Nephron progenitor cell (in vitro differentiated cells): ENCODE results near the gene ASAP3.
A peak's percentile ranks its signal among the peaks of the same experiment; 100 is the strongest.

ENCODE experiments used
- DNase-seq: peaks from one replicate; pipeline ENCODE4 v3.0.0; 2021
- H3K27ac Mint-ChIP-seq: 2 replicates; pipeline ENCODE4 v1.8.0; 2021; ENCODE audit warnings: mild to moderate bottlenecking, moderate library complexity, mixed read lengths
- H3K27me3 Mint-ChIP-seq: 2 replicates; pipeline ENCODE4 v1.8.0; 2021; ENCODE audit warnings: mild to moderate bottlenecking, low read depth, mixed read lengths; ENCODE audit not compliant: poor library complexity
- H3K36me3 Mint-ChIP-seq: 2 replicates; pipeline ENCODE4 v1.8.0; 2021; ENCODE audit warnings: low read depth, mixed read lengths
- H3K4me1 Mint-ChIP-seq: 2 replicates; pipeline ENCODE4 v1.8.0; 2021; ENCODE audit warnings: mixed read lengths
- H3K4me3 Mint-ChIP-seq: 2 replicates; pipeline ENCODE4 v1.8.0; 2021; ENCODE audit warnings: mild to moderate bottlenecking, moderate library complexity, mixed read lengths
- H3K9me3 Mint-ChIP-seq: 2 replicates; pipeline ENCODE4 v1.8.0; 2021; ENCODE audit warnings: mild to moderate bottlenecking, moderate library complexity, mixed read lengths
- CTCF ChIP-seq: fragments of 200-600 bp; sonication (generic); IDR thresholded peaks from 2 replicates; pipeline ENCODE4 v1.5.0; 2021; ENCODE audit warnings: antibody characterized with exemption

Gene ASAP3

GRCh38 chr1:23461050-23461449, 22.9 kb downstream of the ASAP3 start:
- no peak overlapping the region for H3K27ac Mint-ChIP-seq
- peaks cover 19% of the 10 kb centered on the region for H3K36me3 Mint-ChIP-seq
- TF ChIP-seq CTCF = no peak
- no peaks in the 10 kb centered on the region for H3K9me3 Mint-ChIP-seq
- no peak overlapping the region for H3K4me3 Mint-ChIP-seq
- peaks cover 3% of the 10 kb centered on the region for H3K27me3 Mint-ChIP-seq
- no peak for DNase-seq
- peaks cover 4% of the 10 kb centered on the region for H3K4me1 Mint-ChIP-seq

- H3K9me3 Mint-ChIP-seq = no peaks in the 10 kb centered on the region
- no peak overlapping the region for H3K4me3 Mint-ChIP-seq
- peaks cover 19% of the 10 kb centered on the region for H3K36me3 Mint-ChIP-seq
- no peak for TF ChIP-seq CTCF
- no peak for DNase-seq
- H3K4me1 Mint-ChIP-seq = no peaks in the 10 kb centered on the region
- peaks cover 1% of the 10 kb centered on the region for H3K27me3 Mint-ChIP-seq
- H3K27ac Mint-ChIP-seq = no peak overlapping the region
Observed at GRCh38 chr1:23460519-23460918, 23.5 kb downstream of the ASAP3 start.

- Mint-ChIP-seq H3K4me1 (no peaks in the 10 kb centered on the region), H3K27ac (no peak overlapping the region), H3K9me3 (no peaks in the 10 kb centered on the region), H3K27me3 (no peaks in the 10 kb centered on the region), H3K36me3 (peaks cover 27% of the 10 kb centered on the region), H3K4me3 (no peak overlapping the region)
- no peak for DNase-seq
- no peak for TF ChIP-seq CTCF
Observed at GRCh38 chr1:23459338-23459757, 24.6 kb downstream of the ASAP3 start.

- no peak for DNase-seq
- no peak overlapping the region for H3K27ac Mint-ChIP-seq
- peaks cover 21% of the 10 kb centered on the region for H3K36me3 Mint-ChIP-seq
Observed at GRCh38 chr1:23456226-23456625, 27.8 kb downstream of the ASAP3 start.

GRCh38 chr1:23453455-23454000, 30.5 kb downstream of the ASAP3 start:
- no peak overlapping the region for H3K27ac Mint-ChIP-seq
- H3K27me3 Mint-ChIP-seq = no peaks in the 10 kb centered on the region
- no peak for DNase-seq
- H3K9me3 Mint-ChIP-seq = no peaks in the 10 kb centered on the region
- H3K4me3 Mint-ChIP-seq = no peak overlapping the region
- H3K36me3 Mint-ChIP-seq = peaks cover 21% of the 10 kb centered on the region
- no peak for TF ChIP-seq CTCF
- H3K4me1 Mint-ChIP-seq = peaks cover 25% of the 10 kb centered on the region

More at GRCh38 chr1:23456226-23456625, 27.8 kb downstream of the ASAP3 start:
- no peaks in the 10 kb centered on the region for H3K9me3 Mint-ChIP-seq
- no peaks in the 10 kb centered on the region for H3K27me3 Mint-ChIP-seq
- TF ChIP-seq CTCF = no peak
- H3K4me3 Mint-ChIP-seq = no peak overlapping the region
- peaks cover 19% of the 10 kb centered on the region for H3K4me1 Mint-ChIP-seq

GRCh38 chr1:23452011-23452411, 32.0 kb downstream of the ASAP3 start:
- Mint-ChIP-seq H3K4me3 (no peak overlapping the region), H3K36me3 (peaks cover 16% of the 10 kb centered on the region), H3K4me1 (peaks cover 25% of the 10 kb centered on the region), H3K27ac (peak overlapping the region; percentile 80), H3K27me3 (no peaks in the 10 kb centered on the region), H3K9me3 (no peaks in the 10 kb centered on the region)
- TF ChIP-seq CTCF = no peak
- no peak for DNase-seq
